Dedifferentiated amniotic fluid mesenchymal stem cell (primary cell): ENCODE measurements around the gene ADRA2C.

Experiments
- DNase-seq: peaks from one replicate; pipeline ENCODE4 v3.0.0-alpha.2; 2016; ENCODE audit errors: extremely low spot score

Gene ADRA2C

DNA sequence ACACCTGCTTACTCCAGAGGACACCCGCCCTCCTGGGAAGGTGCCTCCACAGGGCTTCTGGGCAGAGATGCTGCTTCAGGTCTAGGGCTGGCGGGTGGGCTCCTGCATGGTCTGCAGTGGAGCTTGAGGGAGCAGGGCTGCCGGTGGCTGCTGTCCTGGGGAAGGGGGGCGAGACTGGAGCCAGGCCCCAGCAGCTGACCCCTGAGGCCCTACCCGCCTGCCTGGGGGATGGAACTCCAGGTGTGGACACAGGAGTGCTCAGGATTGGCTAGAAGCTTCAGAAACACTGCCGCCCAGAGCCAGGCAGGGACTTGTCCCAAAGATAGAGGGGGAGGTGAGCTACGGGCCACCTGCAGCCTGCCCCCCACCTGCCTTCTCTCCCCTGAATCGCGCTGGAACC is 33.0 kb upstream of the ADRA2C start:
- DNase-seq: no peak

DNA sequence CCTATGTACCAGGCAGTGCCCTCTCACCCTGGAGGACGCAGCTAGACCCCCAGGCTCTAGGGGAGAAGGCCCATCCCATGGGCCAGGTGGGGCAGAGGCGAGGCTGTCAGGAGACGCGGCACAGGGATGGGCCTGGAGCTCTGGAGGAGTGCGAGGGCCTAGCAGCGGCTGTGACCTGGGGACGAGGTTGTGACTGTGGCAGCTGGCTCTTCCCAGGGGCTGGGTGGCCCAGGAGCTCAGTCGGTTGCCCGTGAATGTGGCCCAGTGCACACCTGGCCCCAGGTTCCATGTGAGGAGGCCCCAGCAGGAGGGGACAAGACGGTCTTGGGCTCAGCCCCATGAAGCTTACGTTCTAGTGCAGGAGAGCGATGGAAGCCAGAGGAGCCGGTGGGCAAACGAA is 31.0 kb upstream of the ADRA2C start:
- no peak for DNase-seq

DNA sequence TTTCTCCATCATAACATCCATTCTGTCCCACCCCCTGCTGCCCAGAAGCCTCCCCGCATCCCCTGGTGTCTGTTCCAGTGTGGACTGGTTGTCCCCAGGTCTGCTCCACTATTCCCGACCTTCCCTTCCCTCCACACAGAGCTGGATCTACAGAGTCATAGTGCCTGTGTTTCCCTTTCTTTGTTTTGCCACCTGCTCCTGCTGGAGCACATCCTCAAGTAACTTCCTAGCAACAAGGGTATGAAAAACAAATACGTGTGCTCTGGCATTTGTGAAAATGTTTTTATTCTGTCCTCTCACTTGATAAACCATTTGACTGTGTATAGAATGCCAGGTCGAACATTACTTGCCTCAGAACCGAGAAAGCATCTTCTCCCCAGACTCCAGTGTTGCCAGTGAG is 29.9 kb upstream of the ADRA2C start:
- no peak for DNase-seq

DNA sequence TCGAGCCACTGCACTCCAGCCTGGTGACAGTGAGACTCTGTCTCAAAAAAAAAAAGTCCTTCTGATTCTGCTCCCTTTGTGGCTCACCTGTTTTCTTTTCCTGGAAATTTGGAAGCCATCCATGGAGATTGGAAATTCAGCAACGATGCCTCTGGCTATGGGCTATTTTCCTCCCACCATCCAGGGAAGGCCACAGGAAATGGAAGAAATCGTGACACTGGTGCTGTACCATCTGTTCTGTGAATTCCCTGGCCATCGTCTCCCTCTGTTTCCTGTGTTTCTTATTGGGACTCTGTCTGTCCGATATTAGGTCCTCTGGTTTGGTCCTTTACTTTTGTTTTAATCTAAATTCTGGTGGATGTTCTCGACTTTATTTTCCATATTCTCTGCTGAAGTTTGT is 29.4 kb upstream of the ADRA2C start:
- no peak for DNase-seq

DNA sequence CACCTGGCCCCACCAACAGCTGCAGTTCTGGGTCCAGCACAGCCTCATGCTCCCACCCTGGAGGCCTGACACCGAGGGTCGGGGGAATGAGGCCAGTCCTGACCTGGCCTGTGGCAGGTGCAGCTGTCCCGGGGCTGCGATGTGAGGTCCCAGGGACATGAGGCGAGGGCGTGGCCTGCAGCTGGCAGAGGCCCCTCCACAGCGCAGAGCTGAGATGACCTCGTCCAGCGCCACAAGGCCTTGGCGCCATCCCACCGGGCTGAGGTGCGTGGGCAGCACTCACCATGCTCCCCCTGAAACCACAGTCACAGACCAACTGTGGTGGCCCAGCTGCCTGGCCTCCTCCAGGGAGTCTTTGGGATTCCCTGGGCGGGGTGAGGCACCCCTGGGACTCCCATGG is 26.6 kb upstream of the ADRA2C start:
- DNase-seq: no peak

DNA sequence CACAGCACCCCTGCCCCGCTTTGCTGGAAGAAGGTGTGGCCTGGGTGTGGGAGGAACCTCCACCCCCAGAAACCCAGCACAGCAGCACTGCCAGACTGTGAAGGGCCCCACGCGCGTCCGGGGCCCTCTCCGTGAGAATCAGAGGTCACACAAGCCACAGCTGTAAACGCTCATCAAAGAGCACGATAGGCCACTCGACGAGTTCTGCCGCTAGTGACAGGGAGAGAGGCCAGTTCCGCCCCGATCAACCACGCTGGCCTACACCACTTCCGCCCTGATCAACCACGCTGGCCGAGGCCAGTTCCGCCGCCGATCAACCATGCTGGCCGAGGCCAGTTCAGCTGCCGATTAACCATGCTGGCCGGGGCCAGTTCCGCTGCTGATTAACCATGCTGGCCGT is 25.9 kb upstream of the ADRA2C start:
- DNase-seq: no peak

DNA sequence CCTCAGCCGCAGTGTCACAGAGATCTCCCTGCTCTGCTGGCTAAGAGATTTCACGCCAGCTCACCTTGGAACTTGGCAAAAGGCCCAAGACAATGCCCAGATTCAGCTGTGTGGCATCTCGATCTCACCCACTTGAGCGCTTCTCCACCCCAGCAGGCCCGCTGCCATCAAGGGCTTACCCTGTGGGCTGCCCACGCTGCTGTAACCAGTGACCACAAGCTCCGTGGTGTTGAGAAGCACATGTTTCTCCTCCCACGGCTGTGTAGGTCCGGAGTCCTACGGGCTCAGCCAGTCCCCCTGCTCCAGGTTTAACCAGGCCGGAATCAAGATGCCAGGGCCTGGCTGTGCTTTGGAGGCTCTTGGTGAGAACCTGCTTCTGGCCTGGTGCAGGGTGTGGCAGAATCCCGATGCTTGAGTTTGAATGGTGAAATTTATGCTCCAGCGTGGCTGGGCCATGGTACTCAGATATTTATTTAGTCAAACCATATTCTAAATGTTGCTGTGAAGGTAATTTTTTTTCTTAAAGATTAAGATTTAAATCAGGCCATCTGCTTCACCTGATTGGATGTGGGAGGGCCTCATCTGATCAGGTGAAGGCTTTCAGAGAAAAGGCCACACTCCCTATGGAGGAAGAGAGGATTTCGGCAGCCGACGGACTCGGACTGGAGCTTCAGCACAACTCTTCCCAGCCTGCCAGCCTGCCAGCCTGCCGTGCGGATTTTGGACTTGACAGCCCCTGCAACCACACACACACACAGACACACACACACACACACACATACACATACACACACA is 24.8 kb upstream of the ADRA2C start:
- DNase-seq: no peak

DNA sequence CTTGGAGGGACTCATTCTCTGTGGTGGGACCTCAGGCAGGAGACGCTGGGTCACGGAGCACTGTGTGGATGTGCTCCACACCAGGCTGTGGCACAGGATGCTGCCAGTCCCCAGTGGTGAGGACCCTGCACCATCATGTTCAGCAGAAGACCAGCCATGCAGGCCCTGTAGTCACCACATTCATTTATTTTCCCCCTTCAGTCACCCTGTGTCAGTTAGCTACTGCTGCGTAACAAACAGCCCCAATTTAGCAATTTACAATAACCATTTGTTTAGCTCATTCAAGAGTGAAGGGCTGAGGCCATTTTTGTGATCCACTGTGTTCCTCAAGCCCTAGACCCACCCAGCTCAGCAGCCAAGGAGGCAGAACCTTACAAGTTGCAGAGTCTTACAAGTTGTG is 23.6 kb upstream of the ADRA2C start:
- DNase-seq: no peak

DNA sequence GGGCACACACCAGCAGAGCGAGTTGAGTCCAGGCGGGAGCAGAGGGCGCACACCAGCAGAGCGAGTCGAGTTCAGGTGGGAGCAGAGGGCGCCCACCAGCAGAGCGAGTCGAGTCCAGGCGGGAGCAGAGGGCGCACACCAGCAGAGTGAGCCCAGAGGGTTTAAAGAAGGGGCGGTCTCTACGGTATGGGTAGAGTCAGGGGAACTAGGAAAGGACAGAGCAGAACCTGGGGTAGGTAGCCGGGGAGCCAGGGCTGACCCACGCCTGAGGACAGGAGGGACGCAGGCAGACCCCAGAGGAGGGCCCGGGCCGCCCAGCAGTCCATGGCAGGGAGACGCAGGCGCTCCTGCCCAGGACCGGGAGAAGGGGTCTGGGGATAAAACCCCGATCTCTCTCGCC is 22.0 kb upstream of the ADRA2C start:
- no peak for DNase-seq

DNA sequence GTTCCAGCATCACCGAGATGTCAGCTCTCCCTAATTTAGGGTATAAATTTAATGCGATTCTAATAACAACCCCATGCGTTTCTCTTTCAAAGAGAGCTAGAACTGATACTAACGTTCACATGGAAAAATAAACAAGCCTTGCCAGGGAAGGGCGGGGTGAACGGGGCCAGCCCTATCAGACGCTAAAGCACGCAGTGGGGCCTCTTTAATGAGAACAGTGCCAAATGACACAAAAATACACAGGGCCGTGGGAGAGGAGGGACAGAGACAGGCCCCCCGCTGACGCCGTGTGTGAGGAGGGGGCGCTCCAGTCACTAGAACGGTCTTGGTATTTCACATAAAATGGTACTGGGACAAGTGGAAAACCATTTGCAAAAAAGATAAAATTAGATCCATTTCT is 21.3 kb upstream of the ADRA2C start:
- DNase-seq: no peak

DNA sequence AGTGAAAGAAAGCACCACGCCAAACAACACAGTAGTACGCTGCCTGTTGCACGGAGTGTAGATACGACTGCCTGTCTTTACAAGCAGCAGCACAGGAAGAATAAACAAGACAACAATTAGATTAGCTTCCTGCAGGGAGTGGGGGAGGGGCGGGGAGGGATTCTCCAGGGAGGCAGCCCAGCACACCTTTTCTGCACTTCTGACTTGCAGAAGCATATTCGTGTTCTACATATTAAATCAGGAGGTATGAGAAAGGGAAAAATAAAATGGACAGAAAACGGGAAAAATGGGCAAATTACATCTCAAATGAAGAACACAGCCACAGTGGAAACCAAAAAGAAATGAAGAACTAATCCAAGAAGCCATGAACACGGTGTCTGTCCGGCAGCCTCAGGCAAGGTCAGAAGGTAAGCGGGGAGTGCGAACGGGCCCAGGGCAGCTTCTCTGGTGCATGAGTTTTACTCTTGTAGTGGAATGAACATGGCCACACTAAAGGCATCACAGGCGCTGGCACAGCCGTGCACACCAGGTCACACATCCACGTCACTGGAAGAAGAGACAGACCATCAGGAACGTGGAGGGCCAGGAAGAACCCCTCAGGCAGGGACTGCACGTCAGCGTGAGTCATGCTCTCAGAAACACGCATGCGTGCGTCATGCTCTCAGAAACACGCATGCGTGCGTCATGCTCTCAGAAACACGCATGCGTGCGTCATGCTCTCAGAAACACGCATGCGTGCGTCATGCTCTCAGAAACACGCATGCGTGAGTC is 20.1 kb upstream of the ADRA2C start:
- no peak for DNase-seq

DNA sequence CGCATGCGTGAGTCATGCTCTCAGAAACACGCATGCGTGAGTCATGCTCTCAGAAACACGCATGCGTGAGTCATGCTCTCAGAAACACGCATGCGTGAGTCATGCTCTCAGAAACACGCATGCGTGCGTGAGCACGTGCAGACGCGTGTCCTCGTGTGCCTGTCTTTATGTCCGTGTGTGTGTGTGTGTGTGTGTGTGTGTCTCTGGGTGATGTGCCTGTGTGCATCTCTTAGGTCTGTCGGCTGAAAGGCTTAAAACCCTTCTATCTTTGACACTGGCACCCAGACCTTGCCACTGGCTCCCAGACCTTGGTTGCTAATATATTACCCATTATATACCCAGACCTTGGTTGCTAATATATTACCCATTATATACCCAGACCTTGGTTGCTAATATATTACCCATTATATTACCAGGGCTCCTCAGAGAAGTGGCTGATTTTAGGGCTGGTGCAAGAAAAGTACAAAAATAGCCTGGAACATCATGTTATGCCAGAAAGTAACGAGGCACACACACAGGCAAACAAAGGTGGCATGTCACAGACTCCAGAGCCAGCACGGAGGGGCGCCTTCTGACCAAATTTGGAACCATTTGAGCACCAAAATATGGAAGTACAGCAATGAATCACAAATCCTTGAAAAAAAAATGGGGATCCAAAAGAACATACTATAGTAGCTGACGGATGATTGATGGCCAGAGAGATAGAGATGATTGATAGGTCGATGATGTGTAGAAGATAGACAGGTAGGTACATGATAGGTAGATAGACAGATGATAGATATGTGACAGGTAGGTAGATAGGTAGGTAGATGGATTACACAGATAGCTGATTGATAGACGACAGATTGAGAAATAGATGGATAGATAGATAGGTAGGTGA is 19.2 kb upstream of the ADRA2C start:
- no peak for DNase-seq

DNA sequence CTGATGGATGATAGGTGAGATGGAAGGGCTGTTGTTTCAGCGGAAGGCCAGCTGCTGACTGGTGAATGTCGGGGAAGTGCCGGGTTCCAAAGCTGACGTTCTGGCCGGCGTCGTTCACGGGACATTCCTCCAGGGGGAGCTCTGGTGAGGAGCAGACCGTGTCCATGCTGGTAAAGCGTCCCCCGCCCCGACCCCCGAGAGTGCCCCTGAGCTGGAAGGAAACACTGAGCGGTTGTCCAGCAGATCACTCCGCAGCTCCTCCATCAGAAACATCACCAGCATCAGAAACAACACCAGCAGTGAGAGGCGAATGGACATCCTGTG is 18.6 kb upstream of the ADRA2C start:
- DNase-seq: no peak

DNA sequence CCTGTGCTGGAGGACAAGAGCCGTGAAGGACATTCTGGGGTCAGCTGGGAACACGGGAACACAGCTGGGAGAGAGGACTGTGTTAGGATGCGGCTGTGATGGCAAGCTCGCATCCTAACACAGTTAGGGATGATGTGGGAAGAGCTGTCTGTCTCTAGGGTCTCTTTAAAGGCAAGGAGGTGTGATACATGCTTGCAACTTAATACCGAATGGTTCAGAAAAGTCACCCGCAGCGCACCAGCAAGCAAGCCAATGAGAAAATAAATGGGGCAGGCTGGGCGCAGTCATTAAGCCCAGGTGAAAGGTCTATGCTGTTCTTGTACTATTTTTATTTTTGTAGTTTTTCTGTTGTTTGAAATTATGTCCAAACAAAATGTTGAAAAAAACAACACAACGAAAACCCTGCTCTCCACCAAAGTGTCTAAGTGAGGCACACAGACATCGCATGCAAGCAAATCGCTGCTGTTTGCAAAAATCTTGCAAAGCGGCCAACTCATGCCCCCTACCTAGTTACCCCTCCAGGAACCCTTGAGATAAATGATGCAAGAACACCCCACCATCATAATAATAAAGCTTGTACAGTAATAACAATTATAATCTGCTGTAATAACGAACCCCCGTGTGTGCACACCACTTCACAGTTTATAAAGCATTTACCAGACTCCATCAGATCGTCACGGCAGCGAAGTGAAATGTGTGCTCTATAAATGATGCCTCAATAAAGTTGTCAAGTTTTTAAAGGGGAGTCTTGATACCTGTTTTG is 17.9 kb upstream of the ADRA2C start:
- no peak for DNase-seq

DNA sequence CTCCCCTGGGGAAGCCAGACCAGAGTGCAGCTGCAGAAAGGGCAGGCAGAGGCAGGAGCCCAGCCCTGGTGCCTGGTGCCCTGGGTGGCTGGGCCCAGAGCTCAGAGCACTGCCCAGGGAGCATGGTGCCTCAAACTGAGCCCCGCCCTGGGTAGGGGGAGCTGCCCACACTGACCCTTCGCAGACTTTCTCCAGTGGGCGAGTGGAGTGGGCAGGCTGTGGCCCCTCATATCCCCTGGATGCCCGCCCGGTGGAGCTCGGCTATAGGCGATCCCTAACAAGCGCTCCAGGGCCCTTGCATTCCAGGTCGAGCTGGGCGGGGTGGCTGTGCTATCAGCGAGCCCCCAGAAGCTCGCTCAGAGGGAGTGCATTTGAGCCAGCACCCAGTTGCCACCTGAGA is 17.1 kb upstream of the ADRA2C start:
- no peak for DNase-seq

DNA sequence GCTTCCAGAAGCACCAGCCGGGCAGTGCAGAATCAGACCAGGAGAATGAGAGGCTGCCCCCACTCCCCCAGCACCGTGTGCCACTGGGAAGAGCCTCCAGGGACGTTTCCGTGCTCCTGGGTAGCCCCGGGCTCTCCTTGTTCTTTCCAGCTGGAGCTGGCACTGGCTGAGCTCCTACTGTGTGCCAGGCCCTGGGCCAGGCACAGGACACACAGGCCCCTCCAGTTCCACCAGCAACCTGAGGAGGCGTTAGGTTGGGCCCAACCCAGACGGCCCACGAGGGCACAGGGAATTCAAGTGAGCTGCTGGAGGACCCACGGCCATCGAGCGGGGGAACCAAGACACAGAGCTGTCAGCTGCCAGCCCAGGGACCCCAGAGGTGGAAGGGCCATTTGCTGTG is 15.9 kb upstream of the ADRA2C start:
- no peak for DNase-seq

DNA sequence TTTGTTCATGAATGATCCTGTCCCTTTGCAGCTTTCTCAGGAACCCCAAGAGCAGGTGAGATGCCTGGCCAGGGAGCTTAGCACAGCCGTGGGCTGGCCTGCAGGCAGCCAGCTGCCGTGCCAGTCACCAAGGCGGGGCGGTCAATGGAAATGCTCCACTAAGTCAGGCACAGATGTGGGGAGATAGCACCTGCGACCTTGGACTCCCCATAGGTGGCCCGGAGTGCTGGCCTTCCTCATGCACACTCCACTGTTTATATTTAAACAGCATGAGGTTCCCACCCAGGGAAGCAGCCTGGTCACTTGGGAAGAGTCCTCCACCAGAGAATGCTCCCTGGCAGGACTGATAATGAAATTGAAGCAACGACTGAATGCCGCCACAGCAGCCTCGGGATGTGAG is 14.2 kb upstream of the ADRA2C start:
- DNase-seq: no peak

DNA sequence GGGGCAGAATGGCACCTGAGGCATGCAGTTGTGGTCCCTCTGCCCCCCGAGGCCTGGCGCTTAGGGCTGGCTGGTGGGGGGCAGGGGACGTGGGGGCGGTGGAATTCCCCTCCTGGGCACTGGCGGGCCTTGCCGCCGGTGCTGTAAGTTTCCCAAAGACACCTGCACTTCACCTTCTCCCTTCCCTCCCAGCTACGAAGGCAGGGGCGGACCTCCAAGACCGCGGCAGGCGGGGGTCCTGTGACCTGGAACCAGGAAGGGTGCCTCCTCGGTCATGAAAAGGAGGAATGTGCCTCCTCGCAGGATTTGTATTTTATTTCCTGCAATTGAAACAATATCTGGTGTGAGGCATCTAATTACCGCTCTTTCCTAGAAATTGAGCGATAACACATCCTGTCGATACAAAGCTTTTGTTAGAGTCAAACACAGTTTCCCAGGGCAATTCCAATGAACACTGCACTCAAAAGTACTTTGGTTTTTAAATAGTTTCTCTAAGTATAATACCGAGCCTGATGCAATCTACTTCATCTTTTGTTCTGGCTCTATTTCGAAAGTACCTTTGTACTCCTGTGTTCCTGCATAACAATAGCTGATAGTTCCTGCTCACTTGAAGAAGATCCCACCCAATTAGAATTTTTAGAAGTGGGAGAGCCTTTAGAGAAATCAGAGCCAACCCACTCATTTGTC is 12.3 kb upstream of the ADRA2C start:
- no peak for DNase-seq

DNA sequence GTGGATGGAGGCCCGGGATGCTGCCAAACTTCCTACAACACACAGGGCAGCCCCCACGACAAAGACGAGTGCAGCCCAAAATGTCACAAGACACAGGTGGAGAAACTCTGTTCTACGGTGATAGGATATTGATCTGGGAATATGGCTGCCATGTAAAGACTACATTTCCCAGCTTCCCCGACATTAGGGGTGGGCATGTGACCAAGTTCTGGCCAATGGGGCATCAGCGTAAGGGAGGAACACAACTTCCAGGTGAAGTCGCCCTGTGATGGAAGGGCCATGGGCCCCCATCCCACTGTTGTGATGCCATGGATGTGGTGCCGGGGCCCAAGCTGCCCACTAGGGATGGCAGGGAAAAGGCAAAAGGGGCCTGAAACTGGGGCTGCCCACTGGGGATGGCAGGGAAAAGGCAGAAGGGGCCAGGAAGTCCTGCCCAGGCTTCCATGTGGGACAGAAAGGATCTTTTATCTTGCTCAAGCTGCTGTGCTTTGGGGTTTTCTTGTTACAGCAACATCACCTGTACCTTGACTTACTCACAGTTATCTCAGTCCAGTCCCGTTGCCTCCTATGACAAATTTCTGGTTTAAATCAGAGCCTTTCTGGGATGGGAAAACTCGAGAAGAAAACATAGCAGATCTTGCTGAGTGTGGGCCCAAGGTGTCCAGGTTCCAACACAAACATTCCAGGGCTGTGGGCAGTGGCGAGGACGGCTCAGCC is 9.7 kb upstream of the ADRA2C start:
- DNase-seq: no peak

DNA sequence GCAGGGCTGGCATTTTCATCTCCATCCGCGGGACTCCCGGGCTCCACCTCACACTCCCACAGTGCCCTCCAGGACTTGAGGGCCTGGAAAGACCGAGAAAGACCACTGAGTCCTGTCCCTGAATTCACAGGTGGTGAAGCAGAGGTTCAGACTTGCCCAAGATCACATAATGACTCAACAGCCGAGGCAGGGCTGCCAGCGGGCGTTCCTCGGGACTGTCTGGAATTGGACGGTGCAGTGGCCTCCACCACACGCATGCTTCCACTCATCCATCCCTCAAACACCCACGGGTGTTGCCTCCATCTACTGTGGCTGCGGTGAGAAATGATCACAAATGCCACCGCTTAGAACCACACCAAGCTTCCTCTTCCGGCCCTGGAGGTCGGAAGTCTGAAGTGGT is 6.9 kb upstream of the ADRA2C start:
- no peak for DNase-seq

DNA sequence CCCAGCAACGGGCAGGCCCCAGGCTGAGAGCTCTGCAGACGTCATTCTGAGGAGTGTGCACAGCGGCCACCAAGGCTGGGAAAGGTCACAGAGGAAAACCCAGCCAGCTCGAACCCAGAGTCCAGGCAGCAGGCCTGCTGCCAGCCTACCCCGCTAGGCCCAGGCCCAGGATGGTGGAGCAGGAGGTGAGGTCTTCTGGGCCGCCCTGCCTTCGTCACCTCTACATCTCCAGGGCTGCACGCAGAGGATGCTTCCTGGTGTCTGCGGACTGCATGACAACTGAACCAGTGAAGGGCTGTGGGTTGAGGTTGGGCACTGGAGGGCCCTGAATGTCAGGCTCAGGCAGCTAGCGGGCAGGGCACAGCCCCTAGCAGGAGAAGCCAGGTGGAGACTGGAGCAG is 5.8 kb upstream of the ADRA2C start:
- no peak for DNase-seq
